ENCODE measurements around the gene RGSL1.

GRCh38 chr1:182587666-182588499 lies 137.9 kb downstream of the RGSL1 start:
- no peak for TF ChIP-seq CTCF (IDR thresholded peaks at IDR 0.05)
- no peak for TF ChIP-seq ZFX (IDR thresholded peaks at IDR 0.05; ENCODE audit: borderline replicate concordance)
